Esophagus squamous epithelium (tissue), 5 donors: Measurements from ENCODE around the gene MTHFSD. TPM values are rescaled to one million over a fixed set of nuclear protein-coding genes. Genes with fewer than 3 reads are reported as not detected.

ENCODE experiments used
- DNase-seq: peaks from one replicate; lab custom pipeline; 2025; lab: John Stamatoyannopoulos, UW
- H3K27ac ChIP-seq, 4 donors: fragments of 200-600 bp; sonication (generic); one replicate each; pipeline ENCODE4 v1.5.1; 2016 to 2019; ENCODE audit warnings: mild to moderate bottlenecking in 1 of 4
- H3K27me3 ChIP-seq, 4 donors: fragments of 200-600 bp; sonication (generic); 1 replicate in 3 of 4; 2 replicates in 1 of 4; pipeline versions ENCODE4 v1.5.1 to v1.6.0; 2017 to 2021; ENCODE audit warnings: antibody characterized with exemption in 1 of 4
- H3K36me3 ChIP-seq, 3 donors: fragments of 200-600 bp; sonication (generic); one replicate each; pipeline ENCODE4 v1.5.1; 2016 to 2019
- H3K4me1 ChIP-seq, 3 donors: fragments of 200-600 bp; sonication (generic); one replicate each; pipeline ENCODE4 v1.5.1; 2017 to 2019
- H3K4me3 ChIP-seq, 4 donors: fragments of 200-600 bp; sonication (generic); 1 replicate in 3 of 4; 2 replicates in 1 of 4; pipeline ENCODE4 v1.5.1; 2016 to 2019; ENCODE audit warnings: mild to moderate bottlenecking in 2 of 4, moderate library complexity in 1 of 4
- H3K9me3 ChIP-seq, 3 donors: fragments of 200-600 bp; sonication (generic); one replicate each; pipeline ENCODE4 v1.5.1; 2016 to 2019
- POLR2A ChIP-seq, 4 donors: fragments of 450-650 bp; IDR thresholded peaks; one replicate each; pipeline ENCODE4 v1.6.1; 2017; ENCODE audit warnings: antibody characterized with exemption in 4 of 4, mild to moderate bottlenecking in 4 of 4, moderate library complexity in 3 of 4
- whole genome bisulfite sequencing, 2 donors: methylation state at CpG; one replicate each; pipeline ENCODE4 v1.1.5; 2018; 5-methylcytosine and 5-hydroxymethylcytosine counted together
- intact Hi-C: fragments of 100-400 bp; cut with DNase I; formaldehyde crosslinking; loops from one replicate; pipeline ENCODE4 v1.15.0; 2022
- total RNA-seq, 4 donors: library from RNA; depleted of rRNA; stranded (reverse); fragments of >200 nt; gene quantifications; one replicate each; pipeline ENCODE4 v1.1.0, GENCODE V29; 2016
- TF ChIP-seq, protein P1 (sequence below), 6 experiments: fragments of 450-650 bp in 4 of 6; fragments of 200-600 bp in 2 of 6; sonication (generic) in 2 of 6; IDR thresholded peaks; one replicate each; pipeline ENCODE4 v1.5.1; 2016 to 2019; ENCODE audit warnings: antibody characterized with exemption in 6 of 6, mild to moderate bottlenecking in 4 of 6, moderate library complexity in 4 of 6
- donor health status: DM: yes; HTN: yes; CAD: no.

The MTHFSD gene
- total RNA-seq, 4 donors from 2014 or later, result 10.7 to 17.7 (median 14.8) TPM

DNA sequence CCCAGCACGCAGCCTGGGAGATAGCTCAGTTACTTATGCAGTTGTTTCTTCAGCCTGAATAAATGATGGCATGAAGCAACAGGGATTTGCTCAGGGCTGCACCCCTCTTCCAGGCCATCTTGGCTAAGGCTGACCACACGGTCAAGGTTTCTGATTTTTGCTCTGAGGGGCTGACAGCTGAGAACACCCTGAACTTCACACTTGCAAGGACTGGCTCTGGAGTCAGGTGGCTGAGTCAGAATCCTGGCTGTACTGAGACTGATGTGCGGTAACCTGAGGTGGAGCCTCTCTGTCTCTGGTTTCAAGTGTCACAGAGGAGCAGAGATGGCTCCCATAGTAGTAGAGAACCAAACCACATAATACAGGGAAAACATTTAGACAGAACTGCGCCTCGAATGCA lies 4.8 kb downstream of the MTHFSD start:
- no peak for TF ChIP-seq POLR2A (IDR thresholded peaks at IDR 0.05)
- TF ChIP-seq, protein P1, sequence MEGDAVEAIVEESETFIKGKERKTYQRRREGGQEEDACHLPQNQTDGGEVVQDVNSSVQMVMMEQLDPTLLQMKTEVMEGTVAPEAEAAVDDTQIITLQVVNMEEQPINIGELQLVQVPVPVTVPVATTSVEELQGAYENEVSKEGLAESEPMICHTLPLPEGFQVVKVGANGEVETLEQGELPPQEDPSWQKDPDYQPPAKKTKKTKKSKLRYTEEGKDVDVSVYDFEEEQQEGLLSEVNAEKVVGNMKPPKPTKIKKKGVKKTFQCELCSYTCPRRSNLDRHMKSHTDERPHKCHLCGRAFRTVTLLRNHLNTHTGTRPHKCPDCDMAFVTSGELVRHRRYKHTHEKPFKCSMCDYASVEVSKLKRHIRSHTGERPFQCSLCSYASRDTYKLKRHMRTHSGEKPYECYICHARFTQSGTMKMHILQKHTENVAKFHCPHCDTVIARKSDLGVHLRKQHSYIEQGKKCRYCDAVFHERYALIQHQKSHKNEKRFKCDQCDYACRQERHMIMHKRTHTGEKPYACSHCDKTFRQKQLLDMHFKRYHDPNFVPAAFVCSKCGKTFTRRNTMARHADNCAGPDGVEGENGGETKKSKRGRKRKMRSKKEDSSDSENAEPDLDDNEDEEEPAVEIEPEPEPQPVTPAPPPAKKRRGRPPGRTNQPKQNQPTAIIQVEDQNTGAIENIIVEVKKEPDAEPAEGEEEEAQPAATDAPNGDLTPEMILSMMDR (IDR thresholded peaks at IDR 0.05), result no peak
- no peak overlapping the region for H3K27ac ChIP-seq
- intact Hi-C loops, result no loop called here
- H3K4me1 ChIP-seq, result peaks cover 5 to 23% (median 5%) of the 10 kb centered on the region in 3 donors
- DNase-seq, result no peak
- 90 to 95% methylated on average over 2 to 4 of the region's 5 CpGs for WGBS, 2 donors
- no peaks in the 10 kb centered on the region for H3K9me3 ChIP-seq
- no peak overlapping the region for H3K4me3 ChIP-seq
- H3K27me3 ChIP-seq, result no peaks in the 10 kb centered on the region
- H3K36me3 ChIP-seq, result peaks cover 0 to 75% (median 12%) of the 10 kb centered on the region in 3 donors

DNA sequence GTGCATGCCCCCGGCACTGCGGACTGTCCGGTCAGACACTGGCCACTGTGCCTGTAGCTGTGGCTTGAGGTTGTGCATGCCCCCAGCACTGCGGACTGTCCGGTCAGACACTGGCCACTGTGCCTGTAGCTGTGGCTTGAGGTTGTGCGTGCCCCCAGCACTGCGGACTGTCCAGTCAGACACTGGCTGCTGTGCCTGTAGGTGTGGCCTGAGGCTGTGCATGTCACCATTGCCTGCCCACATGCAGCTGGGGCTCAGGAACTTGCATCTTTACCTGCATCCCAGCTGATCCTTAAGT lies 5.2 kb downstream of the MTHFSD start:
- no peak for DNase-seq
- Histone ChIP-seq H3K27me3 (no peaks in the 10 kb centered on the region), H3K27ac (no peak overlapping the region), H3K4me1 (peaks cover 4 to 21% (median 5%) of the 10 kb centered on the region in 3 donors), H3K4me3 (no peak overlapping the region), H3K9me3 (no peaks in the 10 kb centered on the region), H3K36me3 (peaks cover 4 to 80% (median 12%) of the 10 kb centered on the region in 3 donors)
- WGBS, 2 donors, result 94% methylated on average over 3 of the region's 7 CpGs; no CpG with 5 or more reads in 1 of the 2 donors
- intact Hi-C loops, result no loop called here
- TF ChIP-seq, protein P1 (IDR thresholded peaks at IDR 0.05), result no peak
- no peak for TF ChIP-seq POLR2A (IDR thresholded peaks at IDR 0.05)

DNA sequence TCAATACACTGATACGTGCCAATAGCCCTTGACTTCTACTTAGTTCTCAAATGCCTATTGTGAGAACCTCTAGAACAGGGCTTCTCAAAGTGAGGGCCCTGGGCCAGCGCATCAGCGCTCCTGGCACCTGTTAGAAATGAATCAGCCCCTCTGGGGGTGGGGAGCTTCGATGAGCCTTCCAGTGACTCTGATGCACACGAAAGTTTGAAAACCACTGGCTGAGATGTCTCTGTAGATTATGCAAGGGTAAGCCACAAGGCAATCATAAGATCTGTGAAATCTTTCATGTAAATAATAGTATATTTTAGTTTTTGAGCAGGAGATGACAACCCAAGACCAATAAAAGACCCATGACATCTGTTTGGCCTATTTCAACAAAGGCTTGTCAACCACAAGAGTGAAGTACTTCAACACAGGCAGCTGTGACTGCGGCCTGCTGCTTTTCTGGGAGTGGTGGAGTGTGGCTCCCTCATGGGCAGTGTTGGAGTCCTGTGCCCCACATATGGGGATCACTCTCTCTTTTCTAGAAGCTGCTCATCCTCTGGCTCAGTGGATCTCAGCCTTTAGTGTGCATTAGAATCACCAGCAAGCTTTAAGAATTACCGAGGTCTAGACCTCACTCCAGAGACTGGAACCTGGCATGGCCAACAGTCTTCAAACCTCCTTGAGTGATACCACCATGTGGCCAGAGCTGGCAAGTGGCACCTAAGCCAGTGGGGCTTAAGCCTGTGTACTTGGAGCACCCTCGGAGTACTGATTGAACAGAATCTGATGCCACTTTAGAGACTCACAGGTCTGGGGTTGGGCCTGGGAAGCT lies 5.8 kb downstream of the MTHFSD start:
- peaks cover 6 to 85% (median 12%) of the 10 kb centered on the region in 3 donors for H3K36me3 ChIP-seq
- intact Hi-C loops, result no loop called here
- H3K27me3 ChIP-seq, result no peaks in the 10 kb centered on the region
- H3K4me3 ChIP-seq, result no peak overlapping the region
- no peaks in the 10 kb centered on the region for H3K9me3 ChIP-seq
- 64 to 74% methylated on average over 5 to 7 of the region's 8 CpGs for WGBS, 2 donors
- no peak for DNase-seq
- no peak for TF ChIP-seq POLR2A (IDR thresholded peaks at IDR 0.05)
- TF ChIP-seq, protein P1 (IDR thresholded peaks at IDR 0.05), result no peak
- H3K27ac ChIP-seq, result no peak overlapping the region
- peaks cover 0 to 16% (median 3%) of the 10 kb centered on the region in 3 donors for H3K4me1 ChIP-seq

GRCh38 chr16:86547286-86547685 lies 7.7 kb downstream of the MTHFSD start:
- Histone ChIP-seq H3K4me3 (no peak overlapping the region), H3K27me3 (no peaks in the 10 kb centered on the region), H3K27ac (no peak overlapping the region), H3K36me3 (peaks cover 6 to 100% (median 12%) of the 10 kb centered on the region in 3 donors), H3K9me3 (no peaks in the 10 kb centered on the region), H3K4me1 (no peaks in the 10 kb centered on the region)
- TF ChIP-seq, protein P1 (IDR thresholded peaks at IDR 0.05), result no peak
- no peak for TF ChIP-seq POLR2A (IDR thresholded peaks at IDR 0.05)
- 95 to 97% methylated on average over 11 of the region's 11 CpGs for WGBS, 2 donors
- DNase-seq, result no peak
- intact Hi-C loops, result no loop called here

DNA sequence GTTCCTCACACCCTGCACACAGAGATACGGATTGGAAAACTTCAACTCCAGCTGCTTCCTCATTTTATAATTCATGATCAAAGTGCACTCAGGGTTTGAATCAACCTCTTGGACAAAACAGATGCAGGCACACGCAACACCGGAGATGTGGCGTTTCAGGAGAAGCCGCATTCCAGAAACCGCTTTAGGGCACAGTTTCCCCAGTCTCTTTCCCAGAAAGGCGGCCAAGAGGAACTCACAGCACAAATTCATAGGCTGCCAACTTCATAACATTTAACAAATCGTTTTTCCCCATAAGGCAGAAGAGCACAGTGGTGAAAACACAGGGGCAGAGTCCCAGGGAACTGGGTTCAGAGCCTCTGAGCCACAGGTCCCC lies 8.4 kb downstream of the MTHFSD start:
- Histone ChIP-seq H3K36me3 (peaks cover 8 to 100% (median 13%) of the 10 kb centered on the region in 3 donors), H3K27ac (no peak overlapping the region), H3K9me3 (no peaks in the 10 kb centered on the region), H3K4me3 (no peak overlapping the region), H3K27me3 (no peaks in the 10 kb centered on the region), H3K4me1 (no peaks in the 10 kb centered on the region)
- no peak for DNase-seq
- WGBS, 2 donors, result 87 to 91% methylated on average over 7 of the region's 8 CpGs
- TF ChIP-seq POLR2A (IDR thresholded peaks at IDR 0.05), result no peak
- TF ChIP-seq, protein P1 (IDR thresholded peaks at IDR 0.05), result no peak
- intact Hi-C loops, result no loop called here
